Measurements from ENCODE around the gene THUMPD2. TPM values are rescaled to one million over a fixed set of nuclear protein-coding genes. Genes with fewer than 3 reads are reported as not detected.

Gene THUMPD2
- total RNA-seq, 2 experiments from 2014 or later: 12.9 to 15.4 TPM

DNA sequence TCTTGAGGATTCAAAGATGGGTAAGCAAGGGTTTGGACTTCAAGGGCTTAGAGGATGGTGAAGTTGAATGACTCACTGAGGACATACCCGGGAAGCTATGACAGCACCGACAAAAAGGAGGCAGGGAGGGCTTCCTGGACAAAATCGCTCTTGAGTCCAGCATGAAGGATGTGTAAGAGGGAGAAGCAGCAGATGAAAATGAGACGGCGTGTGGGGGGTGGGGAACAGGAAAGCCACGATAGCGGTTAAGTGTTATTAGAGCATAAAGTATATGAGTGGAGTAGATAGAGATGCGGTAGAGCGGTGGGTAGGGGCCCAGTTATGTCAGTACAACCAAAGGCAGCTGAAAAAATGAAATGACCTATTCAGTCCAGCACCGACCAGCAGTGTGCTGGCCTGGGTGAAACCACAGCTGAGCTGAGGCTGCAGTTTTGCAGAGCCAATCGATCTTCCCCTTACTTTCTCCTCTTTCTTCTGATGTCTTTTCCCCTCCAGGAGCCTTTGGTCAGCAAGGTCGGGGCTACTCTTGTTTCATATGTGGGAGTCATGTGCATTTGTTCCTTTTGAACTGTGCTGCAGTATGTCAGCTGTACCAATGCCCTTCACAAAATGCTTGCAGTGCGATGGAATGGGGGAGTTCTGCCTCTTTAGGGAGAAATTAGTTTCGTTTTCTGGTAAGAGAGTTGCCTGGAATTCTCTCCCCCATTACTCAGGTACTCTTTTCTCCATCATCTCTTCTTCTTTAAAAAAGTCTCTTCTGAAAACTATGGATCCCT, 2.0 kb upstream of the THUMPD2 start:
- DNase-seq (no peak), ATAC-seq (ENCODE audit: low read depth) (no peak)
- Mint-ChIP-seq H3K27me3 (peaks cover 4% of the 10 kb centered on the region), H3K36me3 (peaks cover 9% of the 10 kb centered on the region), H3K27ac (no peak overlapping the region), H3K4me3 (peak overlapping the region; percentile 48), H3K4me1 (peaks cover 27% of the 10 kb centered on the region), H3K9me3 (no peaks in the 10 kb centered on the region)
- POLR2A ChIA-PET: interaction anchor here (0.6 kb wide), 1 partner anchor 133 kb away, joined by 3 read pairs; no protein-coding TSS in a partner anchor

GRCh38 chr2:39779927-39780326, 869 bp upstream of the THUMPD2 start:
- no peak overlapping the region for H3K27ac Mint-ChIP-seq
- POLR2A ChIA-PET: no interaction called here
- no peaks in the 10 kb centered on the region for H3K9me3 Mint-ChIP-seq
- H3K27me3 Mint-ChIP-seq: peaks cover 4% of the 10 kb centered on the region
- peaks cover 12% of the 10 kb centered on the region for H3K36me3 Mint-ChIP-seq
- DNase-seq: no peak
- H3K4me1 Mint-ChIP-seq: peaks cover 29% of the 10 kb centered on the region
- peak overlapping the region; percentile 93 for H3K4me3 Mint-ChIP-seq
- no peak for ATAC-seq (ENCODE audit: low read depth)

DNA sequence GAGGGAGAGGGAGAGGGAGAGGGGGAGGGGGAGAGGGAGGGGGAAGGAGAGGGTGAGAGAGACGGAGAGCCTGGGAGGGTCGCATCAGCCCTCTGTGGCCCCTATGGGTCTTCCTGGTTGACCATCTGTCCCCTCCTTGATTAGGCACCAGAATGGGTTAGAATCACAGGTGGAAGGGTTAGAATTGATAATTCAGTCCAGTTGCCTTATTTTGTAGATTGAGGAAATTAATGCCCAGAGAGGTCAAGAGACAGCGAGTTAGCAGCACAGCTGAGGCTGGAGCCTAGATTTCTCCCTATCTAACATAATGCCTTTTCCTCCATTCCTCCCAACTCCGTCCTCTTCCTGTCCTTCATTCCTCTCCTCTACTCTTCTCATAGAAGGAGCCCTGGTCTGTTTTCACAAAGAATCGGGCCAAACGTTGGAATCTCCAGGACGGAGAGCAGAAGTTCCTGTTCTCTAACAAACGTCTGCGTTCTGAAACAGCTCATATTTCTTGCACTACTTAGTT, 338 bp upstream of the THUMPD2 start:
- ATAC-seq (ENCODE audit: low read depth) (no peak), DNase-seq (no peak)
- H3K9me3 Mint-ChIP-seq: no peaks in the 10 kb centered on the region
- H3K4me1 Mint-ChIP-seq: peaks cover 31% of the 10 kb centered on the region
- peak overlapping the region; percentile 91 for H3K27ac Mint-ChIP-seq
- POLR2A ChIA-PET: no interaction called here
- peaks cover 15% of the 10 kb centered on the region for H3K36me3 Mint-ChIP-seq
- peaks cover 1% of the 10 kb centered on the region for H3K27me3 Mint-ChIP-seq
- H3K4me3 Mint-ChIP-seq: peak overlapping the region; percentile 93

- POLR2A ChIA-PET: no interaction called here
- H3K4me1 Mint-ChIP-seq: peaks cover 34% of the 10 kb centered on the region
Measured at GRCh38 chr2:39778233-39778632, 825 bp downstream of the THUMPD2 start.

GRCh38 chr2:39772812-39773152, 6.3 kb downstream of the THUMPD2 start:
- no peaks in the 10 kb centered on the region for H3K9me3 Mint-ChIP-seq
- no peaks in the 10 kb centered on the region for H3K27me3 Mint-ChIP-seq
- DNase-seq (no peak), ATAC-seq (ENCODE audit: low read depth) (no peak)
- POLR2A ChIA-PET: no interaction called here
- H3K4me3 Mint-ChIP-seq: peak overlapping the region; percentile 1
- H3K36me3 Mint-ChIP-seq: peaks cover 34% of the 10 kb centered on the region
- peaks cover 27% of the 10 kb centered on the region for H3K4me1 Mint-ChIP-seq
- no peak overlapping the region for H3K27ac Mint-ChIP-seq

More at GRCh38 chr2:39778233-39778632, 825 bp downstream of the THUMPD2 start:
- peak overlapping the region; percentile 91 for H3K27ac Mint-ChIP-seq
- H3K27me3 Mint-ChIP-seq: no peaks in the 10 kb centered on the region
- H3K36me3 Mint-ChIP-seq: peaks cover 15% of the 10 kb centered on the region
- no peaks in the 10 kb centered on the region for H3K9me3 Mint-ChIP-seq
- DNase-seq (no peak), ATAC-seq (ENCODE audit: low read depth) (no peak)
- peak overlapping the region; percentile 93 for H3K4me3 Mint-ChIP-seq

- Mint-ChIP-seq H3K36me3 (peaks cover 28% of the 10 kb centered on the region), H3K27me3 (no peaks in the 10 kb centered on the region), H3K4me1 (peaks cover 22% of the 10 kb centered on the region), H3K27ac (peak overlapping the region; percentile 1), H3K4me3 (no peak overlapping the region), H3K9me3 (no peaks in the 10 kb centered on the region)
- POLR2A ChIA-PET: no interaction called here
- DNase-seq (no peak), ATAC-seq (ENCODE audit: low read depth) (peak; percentile 63)
Measured at GRCh38 chr2:39772086-39772811, 6.8 kb downstream of the THUMPD2 start.

DNA sequence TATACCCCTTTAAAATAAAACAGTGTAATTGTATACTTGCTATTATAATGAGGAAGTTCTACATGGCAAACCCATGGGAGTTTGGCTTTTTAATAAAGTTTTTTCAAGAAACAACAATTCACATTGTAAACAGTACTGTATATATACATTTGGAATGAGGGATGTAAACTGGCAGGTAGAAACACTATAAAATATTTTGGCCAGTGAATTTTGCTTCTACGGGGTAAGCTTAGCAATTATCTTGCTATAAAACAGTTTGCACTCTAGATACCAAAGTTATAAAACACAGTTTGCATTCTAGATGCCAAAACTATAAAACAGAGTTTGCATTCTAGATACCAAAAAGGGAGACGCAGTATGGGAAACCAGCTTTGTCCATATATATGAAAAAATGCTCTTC, 16.6 kb downstream of the THUMPD2 start:
- H3K9me3 Mint-ChIP-seq: no peaks in the 10 kb centered on the region
- POLR2A ChIA-PET: no interaction called here
- peaks cover 52% of the 10 kb centered on the region for H3K36me3 Mint-ChIP-seq
- no peak overlapping the region for H3K4me3 Mint-ChIP-seq
- ATAC-seq (ENCODE audit: low read depth): no peak
- peaks cover 15% of the 10 kb centered on the region for H3K4me1 Mint-ChIP-seq
- DNase-seq: no peak
- H3K27me3 Mint-ChIP-seq: no peaks in the 10 kb centered on the region
- H3K27ac Mint-ChIP-seq: no peak overlapping the region

- no peaks in the 10 kb centered on the region for H3K9me3 Mint-ChIP-seq
- POLR2A ChIA-PET: no interaction called here
- peaks cover 2% of the 10 kb centered on the region for H3K4me1 Mint-ChIP-seq
- H3K36me3 Mint-ChIP-seq: peaks cover 53% of the 10 kb centered on the region
- DNase-seq (no peak), ATAC-seq (ENCODE audit: low read depth) (no peak)
- H3K27me3 Mint-ChIP-seq: no peaks in the 10 kb centered on the region
- no peak overlapping the region for H3K4me3 Mint-ChIP-seq
- H3K27ac Mint-ChIP-seq: no peak overlapping the region
Measured at GRCh38 chr2:39757156-39757555, 21.9 kb downstream of the THUMPD2 start.

DNA sequence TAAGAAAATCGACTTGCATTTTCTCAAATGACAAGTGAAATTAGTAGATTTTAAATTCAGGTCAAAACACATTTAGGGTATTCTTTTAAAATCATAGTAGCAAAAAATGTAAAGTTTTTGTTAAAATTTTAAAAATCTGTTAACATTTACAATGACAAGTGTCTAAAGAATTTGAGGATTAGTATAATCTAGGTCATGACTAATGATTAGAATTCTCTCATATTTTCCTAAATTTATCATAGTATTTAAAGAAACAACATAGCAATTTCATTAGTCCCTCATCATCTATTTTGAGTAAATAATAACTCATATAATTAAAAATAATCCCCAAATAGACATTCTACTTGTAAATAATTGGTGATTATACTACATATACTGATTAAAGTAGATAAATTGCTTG, 23.6 kb downstream of the THUMPD2 start:
- Mint-ChIP-seq H3K4me3 (no peak overlapping the region), H3K27ac (no peak overlapping the region), H3K27me3 (no peaks in the 10 kb centered on the region), H3K36me3 (peaks cover 49% of the 10 kb centered on the region), H3K9me3 (no peaks in the 10 kb centered on the region), H3K4me1 (peaks cover 2% of the 10 kb centered on the region)
- DNase-seq: no peak
- POLR2A ChIA-PET: no interaction called here
- no peak for ATAC-seq (ENCODE audit: low read depth)

DNA sequence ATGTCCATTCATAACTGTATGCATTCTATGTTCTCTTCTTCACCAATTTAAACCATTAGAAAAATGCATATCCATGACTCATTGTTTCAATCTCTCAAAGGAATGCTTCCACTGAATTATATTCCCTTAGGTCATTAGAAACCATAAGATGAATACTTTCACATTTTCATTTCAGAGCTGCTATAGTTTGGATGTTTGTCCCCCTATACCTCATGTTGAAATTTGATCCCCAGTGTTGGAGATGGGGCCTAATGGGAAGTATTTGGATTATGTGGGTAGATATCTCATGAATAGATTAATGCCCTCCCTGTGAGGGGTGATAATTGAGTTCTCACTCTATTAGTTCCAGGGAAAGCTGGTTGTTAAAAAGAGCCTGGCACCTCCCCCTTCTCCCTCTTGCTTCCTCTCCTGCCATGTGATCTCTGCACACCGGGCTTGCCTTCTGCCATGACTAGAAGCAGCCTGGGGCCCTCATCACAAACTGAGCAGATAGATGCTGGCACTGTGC, 35.7 kb downstream of the THUMPD2 start:
- Mint-ChIP-seq H3K4me1 (peaks cover 6% of the 10 kb centered on the region), H3K9me3 (no peaks in the 10 kb centered on the region), H3K4me3 (no peak overlapping the region), H3K36me3 (peaks cover 38% of the 10 kb centered on the region), H3K27me3 (no peaks in the 10 kb centered on the region), H3K27ac (no peak overlapping the region)
- DNase-seq (no peak), ATAC-seq (ENCODE audit: low read depth) (no peak)
- POLR2A ChIA-PET: no interaction called here

DNA sequence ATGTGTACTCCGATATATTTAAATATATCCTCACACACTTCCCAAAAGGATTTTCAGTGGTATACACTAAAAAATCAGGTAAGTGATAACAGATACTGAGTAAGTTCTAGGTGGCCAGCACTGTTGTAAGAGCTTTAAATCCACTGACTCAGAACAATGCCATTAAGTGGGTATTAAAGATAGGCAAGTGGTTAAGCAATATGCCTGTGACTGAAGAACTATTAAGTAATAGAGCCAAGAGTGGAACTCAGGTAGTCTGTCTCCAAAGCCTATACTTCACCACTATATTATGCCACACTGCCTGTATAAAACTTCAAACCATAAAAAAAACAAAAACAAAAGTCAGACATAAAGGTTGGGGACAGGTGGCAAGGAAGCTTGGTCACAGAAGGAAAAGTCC, 37.2 kb downstream of the THUMPD2 start:
- POLR2A ChIA-PET: interaction anchor here (0.8 kb wide), 1 partner anchor 9 kb away, joined by 3 read pairs; no protein-coding TSS in a partner anchor
- Mint-ChIP-seq H3K27me3 (no peaks in the 10 kb centered on the region), H3K27ac (no peak overlapping the region), H3K4me3 (no peak overlapping the region), H3K9me3 (no peaks in the 10 kb centered on the region), H3K36me3 (peaks cover 44% of the 10 kb centered on the region), H3K4me1 (peaks cover 8% of the 10 kb centered on the region)
- DNase-seq (no peak), ATAC-seq (ENCODE audit: low read depth) (no peak)

DNA sequence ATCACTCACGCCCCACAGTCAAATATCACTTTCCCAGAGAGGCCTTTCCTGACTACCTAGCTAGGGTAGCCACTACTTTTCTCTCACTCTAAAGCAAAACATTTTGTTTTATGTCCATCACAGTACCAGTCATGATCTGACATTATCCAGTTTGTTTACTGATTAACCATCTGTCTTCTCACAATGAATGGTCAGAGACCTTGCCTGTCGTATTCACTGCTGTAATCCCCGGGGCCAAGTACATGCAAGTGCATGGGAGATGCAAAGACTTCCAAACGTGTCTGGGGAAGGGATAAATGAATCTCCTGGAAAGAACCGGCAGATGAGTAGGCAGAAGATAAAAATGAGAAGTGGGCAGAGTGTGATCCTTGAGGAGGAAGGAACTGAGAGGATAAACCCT, 39.7 kb downstream of the THUMPD2 start:
- no peaks in the 10 kb centered on the region for H3K9me3 Mint-ChIP-seq
- H3K36me3 Mint-ChIP-seq: peaks cover 51% of the 10 kb centered on the region
- H3K4me1 Mint-ChIP-seq: peaks cover 10% of the 10 kb centered on the region

GRCh38 chr2:39738936-39739335, 40.1 kb downstream of the THUMPD2 start:
- Mint-ChIP-seq H3K4me3 (no peak overlapping the region), H3K27me3 (no peaks in the 10 kb centered on the region), H3K4me1 (peaks cover 10% of the 10 kb centered on the region), H3K9me3 (no peaks in the 10 kb centered on the region), H3K36me3 (peaks cover 56% of the 10 kb centered on the region), H3K27ac (no peak overlapping the region)
- DNase-seq (no peak), ATAC-seq (ENCODE audit: low read depth) (no peak)
- POLR2A ChIA-PET: no interaction called here

More for the DNA sequence above, 39.7 kb downstream of the THUMPD2 start:
- no peak for DNase-seq
- H3K27me3 Mint-ChIP-seq: no peaks in the 10 kb centered on the region
- no peak overlapping the region for H3K27ac Mint-ChIP-seq
- POLR2A ChIA-PET: no interaction called here
- no peak overlapping the region for H3K4me3 Mint-ChIP-seq
- ATAC-seq (ENCODE audit: low read depth): no peak

GRCh38 chr2:39737661-39738060, 41.4 kb downstream of the THUMPD2 start:
- Mint-ChIP-seq H3K4me1 (peaks cover 10% of the 10 kb centered on the region), H3K36me3 (peaks cover 50% of the 10 kb centered on the region), H3K27me3 (no peaks in the 10 kb centered on the region), H3K9me3 (no peaks in the 10 kb centered on the region), H3K27ac (no peak overlapping the region), H3K4me3 (no peak overlapping the region)
- DNase-seq: no peak
- ATAC-seq (ENCODE audit: low read depth): no peak
- POLR2A ChIA-PET: no interaction called here
